H1 (cell line): ENCODE data around the gene JPH2. TPM values are rescaled to one million over a fixed set of nuclear protein-coding genes. Genes with fewer than 3 reads are reported as not detected.

Experiments used
- CHD7 ChIP-seq: fragments of 300-600 bp; sonication (generic); IDR thresholded peaks from 2 replicates; pipeline ENCODE4 v1.7.1; 2012; ENCODE audit warnings: low read length, moderate library complexity, mild to moderate bottlenecking, inconsistent platforms; ENCODE audit not compliant: insufficient replicate concordance
- RFX5 ChIP-seq: IDR thresholded peaks from 2 replicates; pipeline ENCODE4 v1.6.1; 2011; ENCODE audit warnings: low read depth, low read length, improper control_type of control experiment, borderline replicate concordance
- SP2 ChIP-seq: IDR thresholded peaks from 2 replicates; pipeline ENCODE4 v1.6.1; 2012; ENCODE audit warnings: mild to moderate bottlenecking, low read length, inconsistent platforms
- TBP ChIP-seq: IDR thresholded peaks from 2 replicates; pipeline ENCODE4 v1.6.1; 2011; ENCODE audit warnings: low read depth, low read length, improper control_type of control experiment
- polyA plus RNA-seq, 7 experiments: library from polyadenylated mRNA; depleted of rRNA in 3 of 7; stranded (reverse) in 5 of 7; unstranded in 2 of 7; fragments of >200 nt in 5 of 7; fragments of 200-250 nt in 2 of 7; gene quantifications; 1 replicate in 5 of 7; 2 replicates in 1 of 7; 4 replicates in 1 of 7; pipeline versions ENCODE4 v1.2.1 to v1.2.3, GENCODE V29; 2011 to 2013; ENCODE audit warnings: missing spikeins in 2 of 7, mixed read lengths in 2 of 7
- total RNA-seq: library from RNA; stranded (reverse); fragmentation: NEBNext Ultra II Directional; extraction: Animal tissue kit (Norgen Biotek cat#: 25700); gene quantifications from 2 replicates; pipeline ENCODE4 v1.2.1, GENCODE V29; 2021

The JPH2 gene
- total and polyA plus RNA-seq, 2 of the 8 experiments (the other 6 are each of a cell fraction or from before 2014, with no cell fraction given), result 0.59 to 1.3 TPM

GRCh38 chr20:44125332-44126127 lies 61.5 kb downstream of the JPH2 start (continued):
- TF ChIP-seq CHD7 (no peak), SP2 (no peak), TBP (no peak), RFX5 (no peak)
